GM23338 (cell line): ENCODE data around the gene CST9.

Experiments used
- EZH2phosphoT487 ChIP-seq: fragments of 200-600 bp; sonication (generic); IDR thresholded peaks from one replicate; pipeline ENCODE4 v1.8.1; 2018; ENCODE audit warnings: antibody characterized with exemption; ENCODE audit not compliant: unreplicated experiment
- POLR2AphosphoS5 ChIP-seq: IDR thresholded peaks from 2 replicates; pipeline ENCODE4 v1.6.1; 2016; ENCODE audit warnings: antibody characterized with exemption, low read depth
- ZNF331 ChIP-seq: fragments of 250-450 bp; sonication (Bioruptor Pico); IDR thresholded peaks from 2 replicates; pipeline ENCODE4 v1.5.0; 2020; ENCODE audit warnings: low read depth, mild to moderate bottlenecking, moderate library complexity
- TF ChIP-seq, protein P1 (sequence below), 2 experiments: fragments of 200-600 bp in 1 of 2; sonication (generic) in 1 of 2; conservative IDR thresholded peaks; 2 replicates each; pipeline versions ENCODE4 v1.5.1 to v1.6.1; 2016 to 2017; ENCODE audit warnings: antibody characterized with exemption in 2 of 2, low read depth in 2 of 2, mild to moderate bottlenecking in 2 of 2, moderate library complexity in 1 of 2
- TF ChIP-seq, protein P2 (sequence below): IDR thresholded peaks from 2 replicates; pipeline ENCODE4 v1.6.1; 2016; ENCODE audit warnings: antibody characterized with exemption
- TF ChIP-seq, protein P3 (sequence below): IDR thresholded peaks from one replicate; pipeline ENCODE4 v1.6.1; 2018; ENCODE audit warnings: antibody characterized with exemption; ENCODE audit not compliant: unreplicated experiment

DNA sequence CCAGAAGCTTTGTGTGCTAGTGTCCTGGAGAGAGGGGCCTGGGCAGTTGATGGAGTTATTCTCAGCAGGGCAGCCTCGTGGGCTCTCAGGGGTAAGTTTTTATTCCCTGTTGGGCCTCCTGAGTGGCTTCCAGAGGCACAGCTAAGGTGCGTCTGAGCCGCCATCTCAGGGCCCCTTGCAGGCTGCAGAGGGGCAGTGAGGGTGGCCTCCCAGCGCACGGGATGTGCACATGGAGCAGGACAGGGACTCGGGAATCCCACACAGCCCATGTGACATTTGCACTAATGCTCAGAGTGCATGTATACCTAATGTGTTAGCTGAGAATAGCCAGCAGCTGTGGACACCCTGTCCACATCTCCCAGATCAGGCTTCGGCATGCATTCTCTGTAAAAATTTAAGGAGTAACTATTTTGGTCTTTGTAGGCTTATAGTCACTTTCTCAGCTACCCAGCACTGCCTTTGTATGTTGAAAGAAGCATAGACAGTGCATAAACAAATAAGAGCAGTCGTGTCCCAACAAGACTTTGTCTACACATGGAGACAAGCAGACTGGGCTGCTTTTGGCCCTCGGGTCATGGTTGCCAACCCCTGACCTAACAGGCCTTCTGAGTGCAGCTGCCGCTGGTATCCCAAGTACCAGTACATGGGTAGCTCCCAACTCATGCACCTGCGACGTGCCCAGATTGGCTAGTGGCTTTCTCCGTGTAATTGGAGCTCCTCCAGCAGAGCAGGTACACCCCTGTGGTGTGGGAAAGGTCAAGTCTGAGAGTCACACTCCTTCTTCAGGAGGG lies 18.8 kb downstream of the CST9 start:
- TF ChIP-seq, protein P1, sequence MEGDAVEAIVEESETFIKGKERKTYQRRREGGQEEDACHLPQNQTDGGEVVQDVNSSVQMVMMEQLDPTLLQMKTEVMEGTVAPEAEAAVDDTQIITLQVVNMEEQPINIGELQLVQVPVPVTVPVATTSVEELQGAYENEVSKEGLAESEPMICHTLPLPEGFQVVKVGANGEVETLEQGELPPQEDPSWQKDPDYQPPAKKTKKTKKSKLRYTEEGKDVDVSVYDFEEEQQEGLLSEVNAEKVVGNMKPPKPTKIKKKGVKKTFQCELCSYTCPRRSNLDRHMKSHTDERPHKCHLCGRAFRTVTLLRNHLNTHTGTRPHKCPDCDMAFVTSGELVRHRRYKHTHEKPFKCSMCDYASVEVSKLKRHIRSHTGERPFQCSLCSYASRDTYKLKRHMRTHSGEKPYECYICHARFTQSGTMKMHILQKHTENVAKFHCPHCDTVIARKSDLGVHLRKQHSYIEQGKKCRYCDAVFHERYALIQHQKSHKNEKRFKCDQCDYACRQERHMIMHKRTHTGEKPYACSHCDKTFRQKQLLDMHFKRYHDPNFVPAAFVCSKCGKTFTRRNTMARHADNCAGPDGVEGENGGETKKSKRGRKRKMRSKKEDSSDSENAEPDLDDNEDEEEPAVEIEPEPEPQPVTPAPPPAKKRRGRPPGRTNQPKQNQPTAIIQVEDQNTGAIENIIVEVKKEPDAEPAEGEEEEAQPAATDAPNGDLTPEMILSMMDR (conservative IDR thresholded peaks at IDR 0.05; ENCODE audit: low read depth in 2 of 2): no peak
- TF ChIP-seq POLR2AphosphoS5: no peak
- no peak for TF ChIP-seq ZNF331 (CRISPR knock-in tag)
- TF ChIP-seq, protein P2, sequence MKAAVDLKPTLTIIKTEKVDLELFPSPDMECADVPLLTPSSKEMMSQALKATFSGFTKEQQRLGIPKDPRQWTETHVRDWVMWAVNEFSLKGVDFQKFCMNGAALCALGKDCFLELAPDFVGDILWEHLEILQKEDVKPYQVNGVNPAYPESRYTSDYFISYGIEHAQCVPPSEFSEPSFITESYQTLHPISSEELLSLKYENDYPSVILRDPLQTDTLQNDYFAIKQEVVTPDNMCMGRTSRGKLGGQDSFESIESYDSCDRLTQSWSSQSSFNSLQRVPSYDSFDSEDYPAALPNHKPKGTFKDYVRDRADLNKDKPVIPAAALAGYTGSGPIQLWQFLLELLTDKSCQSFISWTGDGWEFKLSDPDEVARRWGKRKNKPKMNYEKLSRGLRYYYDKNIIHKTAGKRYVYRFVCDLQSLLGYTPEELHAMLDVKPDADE: no peak
- TF ChIP-seq EZH2phosphoT487: no peak
- TF ChIP-seq, protein P3, sequence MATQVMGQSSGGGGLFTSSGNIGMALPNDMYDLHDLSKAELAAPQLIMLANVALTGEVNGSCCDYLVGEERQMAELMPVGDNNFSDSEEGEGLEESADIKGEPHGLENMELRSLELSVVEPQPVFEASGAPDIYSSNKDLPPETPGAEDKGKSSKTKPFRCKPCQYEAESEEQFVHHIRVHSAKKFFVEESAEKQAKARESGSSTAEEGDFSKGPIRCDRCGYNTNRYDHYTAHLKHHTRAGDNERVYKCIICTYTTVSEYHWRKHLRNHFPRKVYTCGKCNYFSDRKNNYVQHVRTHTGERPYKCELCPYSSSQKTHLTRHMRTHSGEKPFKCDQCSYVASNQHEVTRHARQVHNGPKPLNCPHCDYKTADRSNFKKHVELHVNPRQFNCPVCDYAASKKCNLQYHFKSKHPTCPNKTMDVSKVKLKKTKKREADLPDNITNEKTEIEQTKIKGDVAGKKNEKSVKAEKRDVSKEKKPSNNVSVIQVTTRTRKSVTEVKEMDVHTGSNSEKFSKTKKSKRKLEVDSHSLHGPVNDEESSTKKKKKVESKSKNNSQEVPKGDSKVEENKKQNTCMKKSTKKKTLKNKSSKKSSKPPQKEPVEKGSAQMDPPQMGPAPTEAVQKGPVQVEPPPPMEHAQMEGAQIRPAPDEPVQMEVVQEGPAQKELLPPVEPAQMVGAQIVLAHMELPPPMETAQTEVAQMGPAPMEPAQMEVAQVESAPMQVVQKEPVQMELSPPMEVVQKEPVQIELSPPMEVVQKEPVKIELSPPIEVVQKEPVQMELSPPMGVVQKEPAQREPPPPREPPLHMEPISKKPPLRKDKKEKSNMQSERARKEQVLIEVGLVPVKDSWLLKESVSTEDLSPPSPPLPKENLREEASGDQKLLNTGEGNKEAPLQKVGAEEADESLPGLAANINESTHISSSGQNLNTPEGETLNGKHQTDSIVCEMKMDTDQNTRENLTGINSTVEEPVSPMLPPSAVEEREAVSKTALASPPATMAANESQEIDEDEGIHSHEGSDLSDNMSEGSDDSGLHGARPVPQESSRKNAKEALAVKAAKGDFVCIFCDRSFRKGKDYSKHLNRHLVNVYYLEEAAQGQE: no peak
